B cell (primary cell): ENCODE results near the gene B9D1.

ENCODE experiments used
- EZH2 ChIP-seq: IDR thresholded peaks from 2 replicates; pipeline ENCODE4 v1.6.1; 2012; ENCODE audit warnings: borderline replicate concordance, low read depth, mild to moderate bottlenecking, moderate library complexity, low read length; ENCODE audit not compliant: insufficient read depth, poor library complexity, severe bottlenecking
- TF ChIP-seq, protein P1 (sequence below): fragments of 200-600 bp; IDR thresholded peaks from one replicate; pipeline ENCODE4 v1.8.0; 2022; ENCODE audit warnings: antibody characterized with exemption, mild to moderate bottlenecking

DNA sequence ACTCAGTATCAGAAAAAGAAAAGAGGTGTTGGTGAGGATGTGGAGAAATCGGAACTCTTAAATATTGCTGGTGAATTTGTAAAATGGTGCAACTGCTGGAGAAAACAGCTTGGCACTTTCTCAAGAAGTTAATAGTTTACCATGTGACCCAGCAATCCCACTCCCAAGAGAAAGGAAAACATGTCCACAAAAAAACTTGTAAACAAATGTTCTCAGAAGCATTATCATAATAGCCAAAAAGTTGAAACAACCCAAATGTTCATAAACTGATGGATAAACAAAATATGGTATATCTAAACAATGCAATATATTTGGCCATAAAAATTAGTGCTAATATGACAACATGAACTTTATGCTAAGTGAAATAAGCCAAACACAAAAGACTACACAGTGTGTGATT lies 13.2 kb upstream of the B9D1 start:
- TF ChIP-seq, protein P1, sequence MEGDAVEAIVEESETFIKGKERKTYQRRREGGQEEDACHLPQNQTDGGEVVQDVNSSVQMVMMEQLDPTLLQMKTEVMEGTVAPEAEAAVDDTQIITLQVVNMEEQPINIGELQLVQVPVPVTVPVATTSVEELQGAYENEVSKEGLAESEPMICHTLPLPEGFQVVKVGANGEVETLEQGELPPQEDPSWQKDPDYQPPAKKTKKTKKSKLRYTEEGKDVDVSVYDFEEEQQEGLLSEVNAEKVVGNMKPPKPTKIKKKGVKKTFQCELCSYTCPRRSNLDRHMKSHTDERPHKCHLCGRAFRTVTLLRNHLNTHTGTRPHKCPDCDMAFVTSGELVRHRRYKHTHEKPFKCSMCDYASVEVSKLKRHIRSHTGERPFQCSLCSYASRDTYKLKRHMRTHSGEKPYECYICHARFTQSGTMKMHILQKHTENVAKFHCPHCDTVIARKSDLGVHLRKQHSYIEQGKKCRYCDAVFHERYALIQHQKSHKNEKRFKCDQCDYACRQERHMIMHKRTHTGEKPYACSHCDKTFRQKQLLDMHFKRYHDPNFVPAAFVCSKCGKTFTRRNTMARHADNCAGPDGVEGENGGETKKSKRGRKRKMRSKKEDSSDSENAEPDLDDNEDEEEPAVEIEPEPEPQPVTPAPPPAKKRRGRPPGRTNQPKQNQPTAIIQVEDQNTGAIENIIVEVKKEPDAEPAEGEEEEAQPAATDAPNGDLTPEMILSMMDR: no peak
- TF ChIP-seq EZH2: no peak
